NCI-H2029 treated with DMSO at 0.1 percent for 48 hours (cell line): ENCODE measurements around the gene PBX3.

Experiments
- DNase-seq: peaks from one replicate; lab custom pipeline; 2025; lab: John Stamatoyannopoulos, UW

Gene PBX3

GRCh38 chr9:125979383-125979782 is 232.2 kb downstream of the PBX3 start:
- DNase-seq: no peak

GRCh38 chr9:125982798-125983406 is 235.7 kb downstream of the PBX3 start:
- DNase-seq: no peak

- no peak for DNase-seq
Observed at GRCh38 chr9:125983681-125984080, 236.5 kb downstream of the PBX3 start.

GRCh38 chr9:125984461-125984860 is 237.3 kb downstream of the PBX3 start:
- DNase-seq: no peak

GRCh38 chr9:125985142-125985997 is 238.2 kb downstream of the PBX3 start:
- DNase-seq: no peak

GRCh38 chr9:125985998-125986655 is 239.0 kb downstream of the PBX3 start:
- no peak for DNase-seq

GRCh38 chr9:125986966-125987365 is 239.8 kb downstream of the PBX3 start:
- no peak for DNase-seq

- DNase-seq: no peak
Observed at GRCh38 chr9:125987420-125987819, 240.2 kb downstream of the PBX3 start.

GRCh38 chr9:125988479-125989050 is 241.4 kb downstream of the PBX3 start:
- no peak for DNase-seq

- no peak for DNase-seq
Observed at GRCh38 chr9:125989090-125989501, 241.9 kb downstream of the PBX3 start.

- no peak for DNase-seq
Observed at GRCh38 chr9:125989524-125990180, 242.5 kb downstream of the PBX3 start.

GRCh38 chr9:125990186-125990792 is 243.1 kb downstream of the PBX3 start:
- DNase-seq: no peak

GRCh38 chr9:125990793-125991220 is 243.6 kb downstream of the PBX3 start:
- DNase-seq: no peak

- DNase-seq: no peak
Observed at GRCh38 chr9:125991886-125992529, 244.8 kb downstream of the PBX3 start.

- DNase-seq: no peak
Observed at GRCh38 chr9:125992557-125992956, 245.4 kb downstream of the PBX3 start.

GRCh38 chr9:125993466-125993865 is 246.3 kb downstream of the PBX3 start:
- no peak for DNase-seq

- no peak for DNase-seq
Observed at GRCh38 chr9:125994066-125994943, 247.1 kb downstream of the PBX3 start.

- no peak for DNase-seq
Observed at GRCh38 chr9:125995006-125995405, 247.8 kb downstream of the PBX3 start.

- DNase-seq: no peak
Observed at GRCh38 chr9:125995706-125996105, 248.5 kb downstream of the PBX3 start.

GRCh38 chr9:125996791-125997190 is 249.6 kb downstream of the PBX3 start:
- no peak for DNase-seq
